Measurements from ENCODE around the gene MAP4K2.

MAP4K2 gene

DNA sequence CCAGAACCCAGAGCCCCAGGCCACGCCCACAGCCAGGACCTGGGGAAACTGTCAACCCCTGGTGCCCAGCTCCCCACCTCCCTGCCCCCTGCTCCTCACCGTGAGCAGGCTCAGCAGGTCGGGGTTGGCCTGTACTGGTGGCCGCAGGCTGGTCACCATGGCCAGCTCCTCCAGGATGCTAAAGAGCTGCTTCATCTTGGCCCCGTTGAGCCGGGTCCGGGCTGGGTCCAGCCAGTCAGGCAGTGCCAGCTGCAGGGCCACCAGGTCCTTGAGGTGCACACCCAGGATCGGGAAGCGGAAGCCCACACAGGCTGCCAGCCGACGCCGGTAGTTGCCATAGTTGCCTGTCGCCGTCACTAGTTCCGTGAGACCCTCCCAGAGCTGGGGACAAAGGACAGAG lies 66.4 kb downstream of the MAP4K2 start:
- no peak for DNase-seq

DNA sequence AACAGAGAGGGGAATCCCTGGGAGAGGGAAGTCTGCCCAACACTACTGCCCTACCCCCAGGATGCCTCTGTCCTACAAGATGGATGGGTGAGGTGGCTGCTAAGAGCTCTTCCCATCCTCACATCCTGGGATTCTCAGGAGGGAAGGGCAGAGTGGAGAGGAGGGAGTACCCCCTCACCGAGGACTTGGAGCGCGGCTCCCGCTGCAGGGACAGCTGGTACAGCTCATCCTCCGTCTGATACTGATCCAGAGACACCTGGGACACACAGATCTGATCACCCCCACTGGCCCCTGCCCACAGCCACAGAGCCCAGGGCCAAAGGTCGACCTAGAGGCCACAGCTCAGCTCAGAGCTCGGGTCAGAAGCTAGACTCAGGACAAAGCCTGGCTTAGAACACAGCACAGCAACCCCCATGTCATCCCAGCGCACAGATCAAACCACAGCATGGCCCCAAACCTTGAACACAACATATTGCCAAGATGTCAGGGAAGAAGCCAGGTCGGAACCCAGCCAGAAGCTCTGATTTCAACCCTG lies 67.2 kb downstream of the MAP4K2 start:
- DNase-seq, result no peak

All from CD4-positive, alpha-beta T cell treated with Interferon gamma for 1 hour (primary cell).